ENCODE data around the gene TNRC6A.
"Not testable (repeated sequence)": the region's sequence is repeated elsewhere in the genome, so short reads cannot be mapped to it uniquely, and the experiment has no call there.

The TNRC6A gene

DNA sequence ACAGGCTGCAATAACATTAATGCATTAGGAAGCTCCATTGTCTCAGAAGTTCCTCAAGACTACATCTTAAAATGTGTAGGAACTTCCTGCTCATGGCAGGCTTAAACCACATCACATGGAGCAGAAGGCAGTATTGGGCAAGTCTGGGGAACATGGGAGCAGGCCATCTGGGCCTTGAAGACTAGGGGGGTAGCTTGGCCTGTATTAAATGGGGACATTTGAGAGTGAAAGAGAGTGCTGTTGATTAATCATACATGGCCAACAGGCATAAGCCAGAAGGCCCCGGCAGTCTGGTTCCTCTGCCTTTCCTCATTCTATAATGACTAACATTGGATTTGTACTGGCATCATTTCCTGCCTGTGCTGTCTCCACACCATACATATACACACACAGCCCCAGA, 91.1 kb downstream of the TNRC6A start:
- no peak for FAIRE-seq

DNA sequence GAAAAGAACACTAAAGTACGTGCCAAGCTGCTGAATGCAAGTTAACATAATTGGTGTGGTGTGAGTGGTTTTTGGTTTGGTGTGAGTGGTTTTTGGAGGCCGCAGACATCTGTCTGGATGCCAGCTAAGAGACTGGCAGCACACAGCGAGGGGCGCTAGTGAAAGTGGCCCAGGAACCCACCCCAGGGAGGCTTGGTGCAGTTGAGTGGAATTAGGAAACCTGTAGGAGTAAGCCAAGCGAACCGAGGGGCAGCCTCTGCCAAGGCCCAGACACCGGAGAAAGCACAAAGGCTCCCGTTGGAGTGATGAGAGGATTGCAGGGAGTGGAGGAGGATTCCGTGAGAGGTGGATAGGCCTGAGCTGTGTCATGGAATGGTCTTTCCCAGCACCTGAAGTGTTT, 91.7 kb downstream of the TNRC6A start:
- FAIRE-seq: no peak

DNA sequence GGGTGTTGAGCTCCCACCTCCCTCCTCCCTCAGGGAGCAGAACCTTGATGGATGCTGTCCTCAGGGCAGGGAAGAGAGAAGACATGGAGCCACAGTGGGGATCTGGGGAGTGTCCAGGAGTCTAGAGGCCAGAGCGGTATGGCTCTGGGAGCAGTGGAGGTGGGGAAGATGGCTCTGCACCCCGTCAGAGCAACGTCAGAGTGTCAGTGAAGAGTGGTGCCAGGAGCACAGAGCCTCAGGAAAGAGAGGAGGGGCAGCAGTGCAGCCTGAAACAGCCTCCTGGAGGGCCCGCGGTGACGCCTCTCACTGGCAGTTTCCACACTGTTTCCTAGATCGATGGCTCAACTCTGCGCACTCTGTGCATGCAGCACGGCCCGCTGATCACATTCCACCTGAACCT, 93.1 kb downstream of the TNRC6A start:
- FAIRE-seq: no peak

DNA sequence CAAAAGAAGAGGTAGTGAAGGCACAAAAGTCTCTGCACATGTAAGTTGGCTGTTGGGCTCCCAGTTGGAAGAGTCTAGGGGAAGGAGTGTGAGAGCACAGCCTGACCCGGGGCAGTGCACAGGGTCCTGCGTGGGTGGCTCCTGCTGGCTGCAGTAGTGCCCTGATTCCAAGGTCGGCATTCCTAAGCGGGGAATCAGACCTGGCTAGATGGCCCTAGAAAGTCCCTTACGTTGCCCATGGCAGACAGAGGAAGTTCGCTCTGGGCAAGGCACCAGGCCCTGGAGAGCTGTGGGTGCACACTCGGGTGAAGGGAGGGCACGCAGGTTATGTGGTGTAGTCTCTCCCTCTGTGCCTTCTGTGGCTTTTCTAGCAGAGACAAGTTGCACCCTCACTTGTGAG, 93.5 kb downstream of the TNRC6A start:
- no peak for FAIRE-seq

DNA sequence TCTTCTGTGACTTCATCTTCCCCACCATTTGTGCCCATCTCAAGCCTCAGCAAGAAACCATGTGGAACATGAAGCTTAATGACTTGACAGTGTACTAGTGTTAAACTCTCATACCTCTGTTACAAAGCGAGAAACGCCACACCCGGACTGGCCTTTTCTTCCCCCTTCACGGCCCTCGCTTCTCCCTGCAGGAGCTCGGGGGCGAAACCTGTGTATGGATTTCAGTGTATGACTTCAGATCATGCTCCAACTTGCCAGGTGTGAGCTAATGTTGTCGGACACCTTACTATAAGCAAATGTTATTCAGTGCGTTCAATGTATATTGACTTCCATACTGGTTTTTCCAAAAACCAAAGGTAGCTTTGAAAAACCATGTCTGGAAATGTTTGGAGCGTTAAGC, 96.2 kb downstream of the TNRC6A start:
- no peak for FAIRE-seq

DNA sequence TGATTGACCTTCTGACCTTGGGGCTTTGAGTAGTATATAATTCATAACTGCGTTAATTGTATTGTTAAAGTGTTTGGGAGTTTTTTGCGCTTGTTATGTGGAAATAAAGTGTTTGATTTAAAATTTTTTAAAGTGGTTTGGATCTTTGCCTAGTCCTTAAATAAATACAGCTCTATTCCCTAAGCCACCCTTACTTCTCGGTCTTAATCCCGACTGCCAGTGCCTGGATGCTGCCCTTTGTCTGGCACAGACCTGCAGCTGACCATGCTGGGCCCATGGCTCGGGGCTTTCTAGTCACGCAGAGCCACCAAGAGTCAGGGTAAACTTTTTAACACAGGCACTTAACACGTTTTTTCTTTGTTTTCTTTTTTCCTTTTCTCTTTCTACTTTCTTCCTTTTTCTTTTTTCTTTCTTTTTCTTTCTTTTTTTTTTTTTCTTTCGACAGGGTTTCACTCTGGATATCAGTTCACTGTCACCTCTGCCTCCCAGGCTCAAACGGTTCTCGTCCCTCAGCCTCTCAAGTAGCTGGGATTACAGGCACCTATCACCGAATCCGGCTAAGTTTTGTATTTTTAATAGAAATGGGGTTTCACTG, 96.7 kb downstream of the TNRC6A start:
- no peak for FAIRE-seq

DNA sequence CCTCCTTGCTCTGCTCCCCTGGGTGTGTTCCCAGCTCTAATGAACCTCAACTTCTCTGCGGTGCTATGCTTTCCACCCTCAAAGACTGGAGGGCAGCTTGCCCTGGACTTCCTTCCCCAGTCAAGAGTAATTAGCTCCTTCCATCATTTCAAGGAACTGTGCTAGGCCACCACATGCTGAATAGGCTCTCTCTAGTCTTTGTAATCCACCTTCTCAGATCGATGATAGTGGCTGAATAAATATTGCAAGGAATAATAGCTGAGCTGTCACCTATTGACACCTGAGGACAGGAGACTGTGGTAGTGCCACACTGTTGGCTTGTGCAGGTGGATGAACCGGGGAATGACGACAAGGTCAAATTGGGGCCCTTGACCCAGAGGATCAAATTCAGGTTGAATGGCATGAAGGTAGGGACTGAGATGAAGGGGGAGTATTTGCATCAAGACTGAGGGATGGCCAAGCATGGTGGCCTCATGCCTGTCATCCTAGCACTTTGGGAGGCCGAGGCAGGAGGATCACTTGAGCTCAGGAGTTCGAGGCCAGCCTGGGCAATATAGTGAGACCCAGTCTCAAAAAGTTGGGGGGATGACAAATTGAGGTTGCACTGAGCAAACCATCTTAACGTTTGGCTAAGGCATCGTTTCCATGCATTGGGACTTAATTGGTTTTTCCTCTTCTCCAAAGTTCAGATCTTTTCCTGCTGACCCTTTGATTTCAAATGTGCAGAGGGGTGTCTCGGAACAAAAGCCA, 97.5 kb downstream of the TNRC6A start:
- FAIRE-seq: no peak

DNA sequence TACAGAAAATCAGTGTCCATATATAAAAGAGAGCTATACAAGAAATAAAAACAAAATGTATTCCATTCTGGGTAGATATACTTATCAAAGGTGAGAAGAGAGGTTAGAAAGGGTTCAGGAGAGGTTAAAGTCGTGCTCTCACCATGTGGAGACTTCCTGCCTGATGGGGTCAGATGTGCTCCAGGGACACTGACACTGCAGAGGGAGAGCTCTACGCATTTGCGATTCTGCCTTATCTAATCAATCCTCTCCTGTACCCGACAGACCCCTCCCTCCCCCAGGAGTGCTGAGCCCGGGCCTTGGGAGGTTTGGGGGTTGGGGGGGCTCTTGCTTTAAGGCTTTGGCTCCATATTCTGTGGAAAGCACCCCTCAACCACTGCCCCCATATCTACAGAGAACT, 99.7 kb downstream of the TNRC6A start:
- FAIRE-seq: no peak

DNA sequence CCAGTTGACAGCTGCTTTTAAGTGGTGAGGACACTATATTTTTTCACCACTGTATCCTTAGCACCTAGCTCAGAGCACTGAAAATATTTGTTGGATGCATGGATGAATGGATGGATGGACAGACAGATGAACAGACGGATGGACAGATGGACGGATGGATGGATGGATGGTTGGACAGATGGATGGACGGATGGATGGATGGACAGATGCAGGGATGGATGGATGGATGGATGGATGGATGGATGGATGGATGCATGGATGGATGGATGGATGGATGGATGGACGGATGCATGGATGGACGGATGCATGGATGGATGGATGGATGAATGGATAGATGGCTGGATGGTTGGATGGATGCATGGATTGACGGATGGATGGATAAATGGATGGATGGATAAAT, 103.9 kb downstream of the TNRC6A start:
- no peak for FAIRE-seq

DNA sequence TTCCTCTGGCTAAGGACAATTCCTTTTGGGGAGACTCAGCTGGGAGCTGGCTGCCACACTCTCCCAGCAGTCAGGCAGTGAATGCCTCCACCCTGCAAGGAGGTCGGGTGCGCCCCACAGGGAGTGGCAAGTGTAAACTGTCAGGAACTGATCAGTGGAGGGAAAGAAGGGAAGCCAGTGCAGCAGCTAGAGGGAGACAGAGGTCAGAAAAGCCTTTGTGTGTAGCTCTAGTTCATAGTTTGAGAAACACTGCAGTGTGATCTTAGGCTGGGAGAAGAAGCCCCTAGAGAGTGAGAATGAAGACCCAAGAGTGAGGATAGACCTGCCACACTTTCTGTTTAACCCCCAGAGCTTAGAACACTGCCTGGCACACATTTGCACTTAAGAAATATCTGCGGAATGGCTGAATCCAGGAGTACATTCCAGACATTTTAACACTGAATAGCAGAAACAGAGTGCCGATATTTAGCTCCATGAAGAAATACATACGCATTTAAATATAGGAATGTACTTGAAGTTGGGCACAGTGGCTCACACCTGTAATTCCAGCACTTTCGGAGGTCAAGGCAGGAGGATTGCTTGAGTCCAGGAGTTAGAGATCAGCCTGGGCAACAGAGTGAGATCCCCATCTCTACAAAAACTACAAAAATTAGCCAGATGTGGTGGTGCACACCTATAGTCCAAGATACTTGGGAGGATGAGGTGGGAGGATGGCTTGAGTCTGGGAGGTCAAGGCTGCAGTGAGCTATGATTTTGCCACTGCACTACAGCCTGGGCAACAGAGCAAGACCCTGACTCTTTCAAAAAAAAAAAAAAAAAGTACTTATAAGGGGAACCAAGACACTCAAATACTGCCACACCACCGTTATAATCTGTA, 105.2 kb downstream of the TNRC6A start:
- FAIRE-seq: no peak

DNA sequence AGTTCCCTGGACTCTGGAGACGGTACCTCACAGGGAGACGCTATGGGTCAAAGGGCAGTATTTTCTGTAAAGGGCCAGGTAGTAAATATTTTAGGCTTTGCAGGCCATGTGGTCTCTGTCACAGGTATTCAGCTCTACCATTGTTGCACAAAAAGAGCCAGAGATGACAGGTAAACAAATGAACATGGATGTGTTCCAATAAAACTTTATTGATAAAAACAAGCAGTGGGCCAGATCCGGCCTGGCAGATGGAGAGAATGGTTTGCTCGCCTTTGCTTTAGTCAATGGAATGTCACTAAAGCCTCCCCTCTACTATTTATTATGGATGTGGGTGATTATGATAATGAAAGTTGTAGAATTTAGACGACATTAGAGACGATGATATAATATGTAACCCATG, 107.4 kb downstream of the TNRC6A start:
- no peak for FAIRE-seq

DNA sequence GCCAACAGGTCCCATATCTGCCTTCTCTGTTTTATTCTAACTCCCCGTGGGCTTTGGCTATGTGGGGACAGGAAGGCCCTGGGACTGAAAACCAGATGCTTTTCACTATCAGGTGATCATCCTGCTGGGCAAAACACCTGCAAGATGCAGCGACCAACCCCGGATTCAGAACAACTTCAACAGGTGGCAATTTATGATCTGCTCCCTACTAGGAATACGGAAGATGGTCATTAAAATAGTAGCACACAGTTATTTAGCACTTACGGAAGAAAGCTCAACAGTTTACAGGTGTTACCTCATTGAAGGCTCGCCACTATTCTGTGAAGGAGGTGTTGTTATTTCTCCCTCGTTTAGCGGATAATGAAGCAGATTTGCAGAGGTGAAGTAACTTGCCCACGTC, 108.5 kb downstream of the TNRC6A start:
- no peak for FAIRE-seq

DNA sequence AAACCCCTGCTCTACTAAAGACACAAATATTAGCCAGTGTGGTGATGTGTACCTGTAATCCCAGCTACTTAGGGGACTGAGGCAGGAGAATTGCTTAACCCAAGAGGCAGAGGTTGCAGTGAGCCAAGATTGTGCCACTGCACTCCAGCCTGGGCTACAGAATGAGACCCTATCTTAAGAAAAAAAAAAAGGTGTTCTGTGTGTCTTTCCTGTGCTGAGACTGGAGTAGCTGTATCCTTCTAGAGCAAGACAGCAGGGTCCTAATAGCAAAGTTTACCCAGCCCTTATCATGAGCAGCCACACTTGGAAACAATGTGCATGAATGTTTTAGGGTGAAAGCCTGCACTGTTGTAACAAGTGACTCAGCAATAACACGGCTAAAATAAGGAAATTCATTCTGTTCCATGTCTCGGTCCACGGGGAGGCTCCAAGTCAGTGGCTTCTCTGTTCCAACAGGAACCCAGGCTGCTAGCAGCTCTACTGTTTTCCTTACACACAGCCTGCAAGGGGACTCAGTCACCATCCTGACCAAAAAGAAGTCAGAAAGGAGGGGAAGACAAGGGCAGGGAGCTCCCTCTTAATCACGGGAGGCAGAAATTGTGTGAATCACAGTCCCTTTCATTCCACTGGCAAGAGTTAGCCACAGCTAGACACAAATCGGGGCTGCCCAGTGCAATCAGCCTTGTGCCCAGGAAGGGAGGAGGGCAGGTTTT, 109.3 kb downstream of the TNRC6A start:
- no peak for FAIRE-seq

DNA sequence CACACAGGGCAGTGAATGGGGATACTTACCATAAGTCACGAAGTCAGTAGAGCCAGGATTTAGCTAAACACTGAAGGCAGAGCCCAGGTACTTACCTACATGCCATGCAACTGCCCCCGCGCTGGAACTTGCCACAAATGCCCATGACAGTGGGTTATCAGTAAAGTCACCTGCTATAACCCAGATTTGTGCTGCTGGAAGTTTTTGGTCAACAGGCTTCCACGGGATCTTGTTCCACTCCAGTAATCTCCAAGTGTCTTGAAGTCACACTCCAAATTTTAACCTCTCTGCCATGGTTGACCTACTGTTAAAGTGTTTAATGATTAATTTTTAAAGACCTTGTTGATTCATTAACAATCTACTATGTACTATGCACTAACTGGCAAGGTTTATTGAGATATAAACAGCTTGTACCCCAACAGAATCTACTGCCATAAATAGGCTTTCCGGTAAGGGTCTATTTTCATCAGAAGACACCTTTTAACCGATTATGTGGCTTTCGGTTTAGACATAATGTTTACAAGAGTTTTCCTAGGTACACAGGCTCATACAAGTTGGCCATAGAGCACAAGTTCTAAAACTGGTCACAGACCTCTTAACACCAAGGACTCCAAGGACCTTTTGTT, 110.0 kb downstream of the TNRC6A start:
- FAIRE-seq: no peak

DNA sequence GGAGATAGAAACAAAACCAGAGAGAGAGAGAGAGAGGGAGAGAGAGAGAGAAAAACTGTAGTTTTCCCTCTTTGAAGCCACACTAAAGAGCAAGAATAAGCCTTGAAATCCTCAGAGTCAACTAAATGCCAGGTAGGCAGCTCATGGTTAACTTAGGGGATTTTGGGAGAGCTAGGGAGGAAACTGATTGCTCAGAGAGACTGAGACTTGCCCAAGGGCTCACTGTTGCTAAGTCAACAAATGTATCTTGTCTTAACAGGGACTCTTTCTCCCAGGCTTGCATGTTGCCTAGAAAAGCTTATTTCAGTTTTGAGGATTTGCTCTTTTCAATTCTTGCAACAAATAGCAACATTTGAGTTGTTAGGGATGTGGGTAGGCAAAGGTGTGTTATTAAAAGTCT, 111.8 kb downstream of the TNRC6A start:
- FAIRE-seq: no peak

DNA sequence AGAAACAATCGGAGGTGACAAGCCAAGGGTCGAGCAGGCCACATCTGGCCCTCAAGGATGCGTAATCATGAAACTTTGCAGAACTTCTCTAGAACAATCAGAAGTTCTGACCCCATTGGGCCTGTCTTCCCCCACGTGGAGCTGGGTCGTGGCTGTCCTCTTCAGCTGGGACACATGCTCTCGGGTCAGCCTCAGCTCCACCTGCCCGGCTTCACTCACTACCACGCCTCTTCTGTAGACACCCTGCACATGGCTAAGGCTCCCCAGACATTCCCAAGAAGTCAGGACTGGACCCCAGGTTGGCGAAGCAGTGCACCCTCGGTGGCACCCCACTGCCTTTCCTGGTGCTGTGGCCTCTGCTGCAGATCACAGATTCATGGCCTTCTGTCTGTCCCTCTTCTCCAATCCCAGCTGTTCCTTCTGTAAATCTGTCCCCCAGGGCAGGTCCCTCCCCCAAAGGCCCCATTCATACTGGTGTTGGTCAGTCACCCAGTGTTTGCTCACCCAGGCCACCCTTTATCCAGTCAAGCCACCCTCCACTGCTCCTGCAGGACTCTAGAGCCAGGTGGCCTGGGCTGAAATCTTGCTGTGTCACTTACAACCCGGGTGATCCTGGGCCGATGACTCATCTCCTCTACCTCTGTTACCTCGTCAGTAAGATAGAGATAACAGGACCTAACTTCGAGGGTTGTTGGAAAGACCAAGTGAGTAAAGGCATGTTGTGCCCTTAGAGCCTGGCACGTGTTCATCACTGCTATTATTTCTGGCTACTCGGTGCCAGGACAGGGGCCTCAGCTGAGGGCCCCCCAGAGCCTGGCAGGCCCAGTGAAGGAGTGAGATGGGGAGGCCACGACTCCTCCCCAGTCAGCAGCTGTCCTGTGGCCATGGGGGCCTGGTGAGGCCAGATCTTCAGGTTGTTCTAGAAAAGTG, 114.9 kb downstream of the TNRC6A start:
- no peak for FAIRE-seq

DNA sequence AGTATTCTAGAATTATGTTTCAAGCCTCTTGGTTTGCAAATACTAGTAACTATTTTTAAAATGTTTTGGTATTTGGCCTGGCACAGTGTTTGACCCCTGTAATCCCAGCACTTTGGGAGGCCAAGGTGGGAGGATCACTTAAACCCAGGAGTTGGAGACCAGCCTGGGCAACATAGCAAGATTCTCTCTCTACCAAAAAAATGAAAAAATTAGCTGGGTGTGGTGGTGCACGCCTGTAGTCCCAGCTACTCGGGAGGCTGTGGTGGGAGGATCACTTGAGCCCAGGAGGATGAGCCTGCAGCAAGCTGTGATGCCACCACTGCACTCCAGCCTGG, 115.5 kb downstream of the TNRC6A start:
- not testable (repeated sequence) for FAIRE-seq

DNA sequence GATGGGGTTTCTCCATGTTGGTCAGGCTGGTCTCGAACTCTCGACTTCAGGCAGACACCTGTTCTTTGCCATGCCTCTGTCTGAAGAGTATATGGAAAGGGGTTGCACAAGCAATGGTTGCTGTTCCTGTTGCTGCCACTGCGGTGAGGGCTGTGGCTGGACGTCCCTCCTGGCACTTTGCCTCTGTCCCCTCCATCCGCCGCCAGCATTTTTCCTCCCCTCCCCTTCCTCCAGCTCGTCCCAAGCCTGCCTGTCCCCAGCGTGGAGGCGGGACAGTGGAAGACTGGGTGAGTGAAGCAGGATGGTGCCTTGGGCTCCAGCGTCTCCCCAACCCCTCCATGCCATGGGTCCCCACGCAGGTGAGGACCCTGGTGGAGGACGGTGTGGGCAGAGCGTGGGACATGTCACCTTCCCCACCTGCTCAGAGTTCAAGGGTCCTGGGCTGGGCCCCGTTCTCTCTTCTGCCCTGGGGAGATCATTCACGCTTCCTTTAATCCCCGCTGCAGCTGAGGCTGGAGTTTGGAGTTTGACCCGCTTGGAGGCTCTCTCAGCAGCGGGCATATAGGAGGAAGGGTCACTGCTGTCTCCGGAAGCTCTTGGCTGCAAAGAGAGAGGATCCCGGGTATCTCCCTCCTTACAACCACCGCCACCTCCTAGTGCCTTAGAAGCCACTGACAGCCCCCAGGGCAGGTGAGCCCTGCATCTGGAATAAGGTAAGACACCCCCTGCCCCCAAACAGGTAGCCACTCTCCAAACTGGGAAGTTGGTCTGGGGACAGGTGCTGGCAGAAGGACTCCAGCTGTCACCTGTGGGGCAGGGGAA, 116.5 kb downstream of the TNRC6A start, which contains the start of gene SLC5A11:
Gene SLC5A11 (plus strand): TSS at position 238 of the 822 bp plus-strand sequence. CDS start 12,681 bp downstream, outside the sequence.
- FAIRE-seq: no peak

DNA sequence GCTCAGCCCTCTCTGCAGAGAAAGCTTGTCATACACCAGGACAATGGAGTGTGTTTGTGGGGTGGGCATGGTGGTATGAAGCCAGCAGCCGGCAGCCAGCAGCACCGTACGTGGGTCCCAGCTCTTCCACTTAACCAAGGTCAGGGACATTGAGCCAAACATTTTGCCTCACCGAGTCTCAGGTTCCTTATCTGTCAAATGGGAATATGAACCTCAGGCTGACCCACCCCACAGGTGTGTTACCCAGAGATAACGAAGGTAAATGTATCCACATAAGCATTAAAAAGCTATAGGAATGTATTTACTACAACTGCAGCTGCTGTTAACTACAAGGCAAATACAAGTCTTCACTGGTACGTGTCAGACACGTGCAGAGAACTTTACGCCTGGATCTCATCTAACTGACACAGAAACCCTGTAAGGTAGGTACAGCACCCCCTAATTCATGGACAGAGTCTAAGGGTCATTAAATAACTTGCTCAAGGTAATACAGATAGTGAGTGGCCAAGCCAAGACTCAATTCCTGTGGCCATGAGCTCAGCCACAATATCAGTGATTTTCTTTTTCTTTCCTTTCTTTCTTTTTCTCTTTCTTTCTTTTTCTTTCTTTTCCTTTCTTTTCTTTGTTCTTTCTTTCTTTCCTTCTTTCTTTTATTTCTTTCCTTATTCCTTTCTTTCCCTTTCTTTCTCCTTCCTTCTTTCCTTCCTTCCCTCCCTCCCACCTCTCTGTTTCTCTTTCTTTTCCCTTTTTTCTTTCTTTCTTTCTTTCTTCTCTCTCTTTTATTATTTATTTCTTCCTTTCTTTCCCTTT, 117.3 kb downstream of the TNRC6A start:
- FAIRE-seq: no peak

DNA sequence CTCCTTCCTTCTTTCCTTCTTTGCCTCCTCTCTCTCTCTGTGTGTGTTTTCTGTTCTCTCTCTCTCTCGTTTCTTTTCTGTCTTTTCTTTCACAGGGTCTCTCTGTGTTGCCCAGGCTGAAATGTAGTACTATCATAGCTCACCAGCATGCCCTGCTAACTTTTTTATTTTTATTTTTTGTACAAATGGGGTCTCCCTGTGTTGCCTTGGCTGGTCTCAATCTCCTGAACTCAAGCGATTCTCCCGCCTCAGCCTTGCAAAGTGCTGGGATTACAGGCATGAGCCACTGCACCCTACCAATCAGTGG, 117.9 kb downstream of the TNRC6A start:
- no peak for FAIRE-seq

Measured in A204.1 (cell line).